B cell (primary cell): ENCODE data around the gene GRIK2. TPM values are rescaled to one million over a fixed set of nuclear protein-coding genes. Genes with fewer than 3 reads are reported as not detected.

Source experiments
- ATAC-seq: fragments of 200-7000 bp; cut with Tn5 transposase; one replicate; pipeline ENCODE4 v1.10.0; 2021; ENCODE audit warnings: low read depth, mild to moderate bottlenecking, moderate number of reproducible peaks, moderate library complexity
- CTCF ChIA-PET: fragments of 350-600 bp; sonication (Branson Sonifier 250); formaldehyde crosslinking; loops from one replicate; lab custom pipeline; 2021; ENCODE audit warnings: antibody characterized with exemption, inconsistent platforms; lab: Charles Lee
- POLR2A ChIA-PET: fragments of 350-600 bp; sonication (Branson Sonifier 250); formaldehyde crosslinking; loops from one replicate; lab custom pipeline; 2021; ENCODE audit warnings: antibody characterized with exemption; lab: Charles Lee
- DNase-seq: peaks from one replicate; pipeline ENCODE4 v3.0.0; 2013
- H2AFZ ChIP-seq: 2 replicates; pipeline ENCODE4 v1.6.1; 2012; ENCODE audit warnings: mild to moderate bottlenecking, low read depth, low read length; ENCODE audit not compliant: insufficient read depth, poor library complexity, severe bottlenecking
- H3K27ac ChIP-seq, 2 donors: 1 replicate in 1 of 2; 2 replicates in 1 of 2; pipeline ENCODE4 v1.5.1; 2012 to 2013; ENCODE audit warnings: low read length in 2 of 2, mild to moderate bottlenecking in 2 of 2, moderate library complexity in 1 of 2
- H3K27me3 ChIP-seq, 4 experiments: fragments of 200-600 bp in 1 of 4; sonication (generic) in 1 of 4; replicated peaks in 1 of 4; 1 replicate in 2 of 4; 2 replicates in 2 of 4; pipeline versions ENCODE4 v1.6.1 to v1.7.0; 2013 to 2016; ENCODE audit warnings: low read length in 3 of 4, mild to moderate bottlenecking in 2 of 4, mixed read lengths in 1 of 4, moderate library complexity in 1 of 4; ENCODE audit not compliant: insufficient read depth in 4 of 4, control insufficient read depth in 3 of 4; ENCODE audit errors: control extremely low read depth in 1 of 4
- H3K36me3 ChIP-seq, 2 experiments: replicated peaks in 1 of 2; 1 replicate in 1 of 2; 2 replicates in 1 of 2; pipeline versions ENCODE4 v1.6.1 to v1.7.1; 2013; ENCODE audit warnings: low read length in 1 of 2; ENCODE audit not compliant: insufficient read depth in 2 of 2, control insufficient read depth in 1 of 2; ENCODE audit errors: control extremely low read depth in 1 of 2, extremely low read depth in 1 of 2
- H3K4me1 ChIP-seq, 2 donors: fragments of 200-600 bp in 1 of 2; sonication (generic) in 1 of 2; 1 replicate in 1 of 2; 2 replicates in 1 of 2; pipeline versions ENCODE4 v1.5.1 to v1.6.1; 2013 to 2017; ENCODE audit warnings: low read length in 2 of 2; ENCODE audit not compliant: control insufficient read depth in 2 of 2, insufficient read depth in 2 of 2
- H3K4me2 ChIP-seq: replicated peaks from 2 replicates; pipeline ENCODE3; 2012; ENCODE audit warnings: mild to moderate bottlenecking, low read depth, low read length; ENCODE audit not compliant: poor library complexity, severe bottlenecking
- H3K4me3 ChIP-seq, 5 experiments: fragments of 200-600 bp in 1 of 5; sonication (generic) in 1 of 5; 1 replicate in 3 of 5; 2 replicates in 2 of 5; pipeline versions ENCODE4 v1.5.1 to v1.7.0; 2011 to 2016; ENCODE audit warnings: low read length in 4 of 5, mild to moderate bottlenecking in 4 of 5, low read depth in 2 of 5, control low read depth in 1 of 5, moderate library complexity in 1 of 5; ENCODE audit not compliant: insufficient read depth in 1 of 5; ENCODE audit errors: control extremely low read depth in 1 of 5, extremely low read depth in 1 of 5
- H3K79me2 ChIP-seq: fragments of 200-600 bp; sonication (generic); one replicate; pipeline ENCODE4 v1.6.0; 2016; ENCODE audit warnings: low read length; ENCODE audit not compliant: control insufficient read depth, insufficient read depth
- H3K9ac ChIP-seq: fragments of 200-600 bp; sonication (generic); 2 replicates; pipeline ENCODE4 v1.6.1; 2017; ENCODE audit warnings: mild to moderate bottlenecking, low read length, moderate library complexity
- H3K9me3 ChIP-seq, 3 donors: one replicate each; pipeline versions ENCODE4 v1.6.1 to v1.7.1; 2013; ENCODE audit warnings: low read length in 2 of 3; ENCODE audit not compliant: control insufficient read depth in 2 of 3, insufficient read depth in 1 of 3; ENCODE audit errors: control extremely low read depth in 1 of 3
- H4K20me1 ChIP-seq: 2 replicates; pipeline ENCODE4 v1.6.0; 2012; ENCODE audit warnings: mild to moderate bottlenecking, low read length; ENCODE audit not compliant: insufficient read depth, control insufficient read depth, poor library complexity, severe bottlenecking
- H3K27ac Mint-ChIP-seq: one replicate; pipeline ENCODE4 v1.8.0; 2021; ENCODE audit warnings: mixed read lengths
- H3K27me3 Mint-ChIP-seq: one replicate; pipeline ENCODE4 v1.8.0; 2021; ENCODE audit warnings: mixed read lengths
- H3K4me1 Mint-ChIP-seq: one replicate; pipeline ENCODE4 v1.8.0; 2021; ENCODE audit warnings: mixed read lengths
- H3K4me3 Mint-ChIP-seq: one replicate; pipeline ENCODE4 v1.8.0; 2021; ENCODE audit warnings: mixed read lengths
- H3K9me3 Mint-ChIP-seq: one replicate; pipeline ENCODE4 v1.8.0; 2022; ENCODE audit warnings: mixed read lengths; ENCODE audit not compliant: insufficient read depth
- CTCF ChIP-seq: fragments of 200-600 bp; IDR thresholded peaks from one replicate; pipeline ENCODE4 v1.8.0; 2022; ENCODE audit warnings: antibody characterized with exemption, mild to moderate bottlenecking
- EZH2 ChIP-seq: IDR thresholded peaks from 2 replicates; pipeline ENCODE4 v1.6.1; 2012; ENCODE audit warnings: borderline replicate concordance, low read depth, mild to moderate bottlenecking, moderate library complexity, low read length; ENCODE audit not compliant: insufficient read depth, poor library complexity, severe bottlenecking
- WGBS: methylation state at CpG from one replicate; pipeline ENCODE4 v1.1.5; 2013; ENCODE audit warnings: missing lambda C conversion rate; ENCODE audit not compliant: insufficient coverage; 5-methylcytosine and 5-hydroxymethylcytosine counted together
- intact Hi-C: fragments of 100-400 bp; cut with micrococcal nuclease; formaldehyde crosslinking; loops from one replicate; pipeline ENCODE4 v1.10.0; 2022
- polyA plus RNA-seq: library from polyadenylated mRNA; depleted of rRNA; stranded (reverse); fragments of >200 nt; gene quantifications from 2 replicates; pipeline ENCODE4 v1.2.3, GENCODE V29; 2012
- total RNA-seq, 2 donors: library from RNA; stranded (reverse); fragments of 120-200 nt in 1 of 2; gene quantifications; 1 replicate in 1 of 2; 2 replicates in 1 of 2; pipeline versions ENCODE4 v1.2.3 to v1.2.4, GENCODE V29; 2013 to 2022

GRIK2 gene
- total and polyA plus RNA-seq, 2 donors (not counting 1 experiment from before 2014, with no cell fraction given), result not detected

GRCh38 chr6:101655109-101655508, 261.6 kb downstream of the GRIK2 start:
- H3K9me3 Mint-ChIP-seq, result peaks cover 7% of the 10 kb centered on the region
- H3K4me1 Mint-ChIP-seq, result no peaks in the 10 kb centered on the region
- ATAC-seq (no peak), DNase-seq (no peak)
- no peak overlapping the region for H3K27ac ChIP-seq
- H3K27me3 ChIP-seq, result no peaks in the 10 kb centered on the region
- no peak overlapping the region for H3K27ac Mint-ChIP-seq
- intact Hi-C loops, result no loop called here
- CTCF ChIA-PET, result no interaction called here
- no peak overlapping the region for H3K4me3 ChIP-seq
- no peak overlapping the region for H3K4me3 Mint-ChIP-seq
- H3K4me2 ChIP-seq, result no peak overlapping the region
- no peak for TF ChIP-seq EZH2
- TF ChIP-seq CTCF, result no peak
- no peaks in the 10 kb centered on the region for H3K36me3 ChIP-seq
- POLR2A ChIA-PET, result no interaction called here
- H3K9me3 ChIP-seq, result no peaks in the 10 kb centered on the region
- H3K79me2 ChIP-seq, result no peaks in the 10 kb centered on the region
- H3K9ac ChIP-seq, result no peak overlapping the region
- no peak overlapping the region for H2AFZ ChIP-seq
- H4K20me1 ChIP-seq, result no peaks in the 10 kb centered on the region
- no peaks in the 10 kb centered on the region for H3K27me3 Mint-ChIP-seq
- H3K4me1 ChIP-seq, result no peaks in the 10 kb centered on the region

- H3K9ac ChIP-seq, result no peak overlapping the region
- ATAC-seq (no peak), DNase-seq (no peak)
- H3K79me2 ChIP-seq, result no peaks in the 10 kb centered on the region
- H3K27ac Mint-ChIP-seq, result no peak overlapping the region
- no peak overlapping the region for H3K4me2 ChIP-seq
- TF ChIP-seq CTCF (no peak), EZH2 (no peak)
- no CpG with 5 or more reads among the region's 2 CpGs for WGBS
- POLR2A ChIA-PET, result no interaction called here
- H4K20me1 ChIP-seq, result no peaks in the 10 kb centered on the region
- peaks cover 3% of the 10 kb centered on the region for H3K9me3 Mint-ChIP-seq
- no peaks in the 10 kb centered on the region for H3K27me3 ChIP-seq
- H3K4me1 ChIP-seq, result no peaks in the 10 kb centered on the region
- no peak overlapping the region for H3K4me3 ChIP-seq
- no peak overlapping the region for H2AFZ ChIP-seq
- no peaks in the 10 kb centered on the region for H3K27me3 Mint-ChIP-seq
- intact Hi-C loops, result no loop called here
- H3K4me1 Mint-ChIP-seq, result no peaks in the 10 kb centered on the region
- H3K9me3 ChIP-seq, result no peaks in the 10 kb centered on the region
- H3K36me3 ChIP-seq, result no peaks in the 10 kb centered on the region
- CTCF ChIA-PET, result no interaction called here
- no peak overlapping the region for H3K4me3 Mint-ChIP-seq
- H3K27ac ChIP-seq, result no peak overlapping the region
These were observed 268.8 kb downstream of the GRIK2 start for GRCh38 chr6:101662111-101662897.
